Measurements from ENCODE around the gene ZNF562.

DNA sequence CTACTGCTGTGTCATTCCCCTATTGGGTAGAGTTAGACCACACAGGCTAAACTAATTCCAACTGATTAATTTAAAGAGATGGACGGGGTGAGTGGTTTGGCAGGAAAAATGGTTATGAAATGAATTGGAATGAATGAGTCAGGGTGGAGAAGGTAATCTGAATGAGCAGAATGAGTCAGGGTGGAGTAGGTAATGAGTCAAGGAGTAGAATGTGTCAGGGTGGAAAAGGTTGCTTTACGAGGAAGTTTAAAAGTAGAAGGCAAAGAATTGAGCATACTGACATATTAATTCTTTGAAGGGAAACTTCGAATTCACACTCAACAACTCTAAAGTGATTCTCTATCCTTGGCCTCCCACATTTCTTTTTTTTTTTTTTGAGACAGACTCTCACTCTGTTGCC is 77.9 kb downstream of the ZNF562 start:
- TF ChIP-seq, protein P1, sequence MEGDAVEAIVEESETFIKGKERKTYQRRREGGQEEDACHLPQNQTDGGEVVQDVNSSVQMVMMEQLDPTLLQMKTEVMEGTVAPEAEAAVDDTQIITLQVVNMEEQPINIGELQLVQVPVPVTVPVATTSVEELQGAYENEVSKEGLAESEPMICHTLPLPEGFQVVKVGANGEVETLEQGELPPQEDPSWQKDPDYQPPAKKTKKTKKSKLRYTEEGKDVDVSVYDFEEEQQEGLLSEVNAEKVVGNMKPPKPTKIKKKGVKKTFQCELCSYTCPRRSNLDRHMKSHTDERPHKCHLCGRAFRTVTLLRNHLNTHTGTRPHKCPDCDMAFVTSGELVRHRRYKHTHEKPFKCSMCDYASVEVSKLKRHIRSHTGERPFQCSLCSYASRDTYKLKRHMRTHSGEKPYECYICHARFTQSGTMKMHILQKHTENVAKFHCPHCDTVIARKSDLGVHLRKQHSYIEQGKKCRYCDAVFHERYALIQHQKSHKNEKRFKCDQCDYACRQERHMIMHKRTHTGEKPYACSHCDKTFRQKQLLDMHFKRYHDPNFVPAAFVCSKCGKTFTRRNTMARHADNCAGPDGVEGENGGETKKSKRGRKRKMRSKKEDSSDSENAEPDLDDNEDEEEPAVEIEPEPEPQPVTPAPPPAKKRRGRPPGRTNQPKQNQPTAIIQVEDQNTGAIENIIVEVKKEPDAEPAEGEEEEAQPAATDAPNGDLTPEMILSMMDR (IDR thresholded peaks at IDR 0.05), result no peak
- TF ChIP-seq POLR2A (IDR thresholded peaks at IDR 0.05), result no peak

All from uterus (tissue), 2 donors.